Activated CD8-positive, alpha-beta T cell treated with anti-CD3 and anti-CD28 coated beads, Interleukin-2, amount 10 ng/mL, durations not matched to agents 7 days and 5 days (primary cell): ENCODE results near the gene CCZ1B. TPM values are rescaled to one million over a fixed set of nuclear protein-coding genes. Genes with fewer than 3 reads are reported as not detected.
A peak's percentile ranks its signal among the peaks of the same experiment; 100 is the strongest.
"Not testable (repeated sequence)": the region's sequence is repeated elsewhere in the genome, so short reads cannot be mapped to it uniquely, and the experiment has no call there.

Source experiments
- ATAC-seq: fragments of 150-1000 bp; cut with Tn5 transposase; one replicate; pipeline ENCODE4 v1.10.0; 2021; ENCODE audit warnings: moderate library complexity
- CTCF ChIA-PET: fragments of 350-600 bp; sonication (Branson Sonifier 250); formaldehyde crosslinking; loops from one replicate; lab custom pipeline; 2021; ENCODE audit warnings: antibody characterized with exemption; lab: Charles Lee
- POLR2A ChIA-PET: fragments of 350-600 bp; sonication (Branson Sonifier 250); formaldehyde crosslinking; loops from one replicate; lab custom pipeline; 2021; ENCODE audit warnings: antibody characterized with exemption; lab: Charles Lee
- DNase-seq: peaks from one replicate; pipeline ENCODE4 v3.0.0-alpha.2; 2020
- H3K27ac Mint-ChIP-seq: one replicate; pipeline ENCODE4 v1.8.0; 2021; ENCODE audit warnings: mild to moderate bottlenecking, mixed read lengths
- H3K27me3 Mint-ChIP-seq: one replicate; pipeline ENCODE4 v1.8.0; 2021; ENCODE audit warnings: low read depth, mixed read lengths
- H3K36me3 Mint-ChIP-seq: one replicate; pipeline ENCODE4 v1.8.0; 2021; ENCODE audit warnings: low read depth, mixed read lengths
- H3K4me1 Mint-ChIP-seq: one replicate; pipeline ENCODE4 v1.8.0; 2021; ENCODE audit warnings: low read depth, mixed read lengths
- H3K4me3 Mint-ChIP-seq: one replicate; pipeline ENCODE4 v1.8.0; 2021; ENCODE audit warnings: mild to moderate bottlenecking, mixed read lengths
- H3K9me3 Mint-ChIP-seq: one replicate; pipeline ENCODE4 v1.8.0; 2022; ENCODE audit warnings: mixed read lengths; ENCODE audit not compliant: insufficient read depth
- total RNA-seq, 2 experiments: library from RNA; stranded (reverse); gene quantifications; one replicate each; pipeline ENCODE4 v1.2.3, GENCODE V29; 2021

The CCZ1B gene
- total RNA-seq, 2 experiments from 2014 or later, result 69.8 to 70.0 TPM

GRCh38 chr7:6827180-6827579 is 1.1 kb upstream of the CCZ1B start:
- CTCF ChIA-PET, ATAC-seq, H3K9me3 Mint-ChIP-seq, POLR2A ChIA-PET, H3K27ac Mint-ChIP-seq, DNase-seq, H3K36me3 Mint-ChIP-seq: not testable (repeated sequence)
- H3K4me1 Mint-ChIP-seq, result peaks cover 13% of the 10 kb centered on the region
- peak overlapping the region; percentile 36 for H3K4me3 Mint-ChIP-seq
- peaks cover 14% of the 10 kb centered on the region for H3K27me3 Mint-ChIP-seq

- peak overlapping the region; percentile 69 for H3K4me3 Mint-ChIP-seq
- H3K27ac Mint-ChIP-seq, result peak overlapping the region; percentile 70
- ATAC-seq, result peak; percentile 64
- H3K27me3 Mint-ChIP-seq, CTCF ChIA-PET, H3K9me3 Mint-ChIP-seq, DNase-seq: not testable (repeated sequence)
- peaks cover 11% of the 10 kb centered on the region for H3K36me3 Mint-ChIP-seq
- POLR2A ChIA-PET, result interaction anchor here (0.6 kb wide), 1 partner anchor 89 kb away, joined by 3 read pairs; no protein-coding TSS in a partner anchor
- H3K4me1 Mint-ChIP-seq, result peaks cover 13% of the 10 kb centered on the region
These were observed 594 bp downstream of the CCZ1B start for GRCh38 chr7:6825236-6826125.

- ATAC-seq, H3K4me3 Mint-ChIP-seq, H3K9me3 Mint-ChIP-seq, DNase-seq, H3K27ac Mint-ChIP-seq, CTCF ChIA-PET, H3K27me3 Mint-ChIP-seq, POLR2A ChIA-PET: not testable (repeated sequence)
- peaks cover 11% of the 10 kb centered on the region for H3K4me1 Mint-ChIP-seq
- peaks cover 17% of the 10 kb centered on the region for H3K36me3 Mint-ChIP-seq
These were observed 4.5 kb downstream of the CCZ1B start for GRCh38 chr7:6821622-6822021.

- H3K9me3 Mint-ChIP-seq, H3K27me3 Mint-ChIP-seq, H3K27ac Mint-ChIP-seq, ATAC-seq, H3K4me1 Mint-ChIP-seq, POLR2A ChIA-PET, CTCF ChIA-PET, DNase-seq, H3K4me3 Mint-ChIP-seq: not testable (repeated sequence)
- H3K36me3 Mint-ChIP-seq, result peaks cover 17% of the 10 kb centered on the region
These were observed 10.6 kb downstream of the CCZ1B start for GRCh38 chr7:6815470-6815869.

GRCh38 chr7:6813011-6813410 is 13.1 kb downstream of the CCZ1B start:
- H3K9me3 Mint-ChIP-seq, H3K4me3 Mint-ChIP-seq, DNase-seq, H3K27ac Mint-ChIP-seq, POLR2A ChIA-PET, CTCF ChIA-PET, H3K4me1 Mint-ChIP-seq, ATAC-seq, H3K27me3 Mint-ChIP-seq: not testable (repeated sequence)
- H3K36me3 Mint-ChIP-seq, result peaks cover 14% of the 10 kb centered on the region

GRCh38 chr7:6807959-6808358 is 18.1 kb downstream of the CCZ1B start:
- CTCF ChIA-PET, H3K27me3 Mint-ChIP-seq, H3K27ac Mint-ChIP-seq, H3K4me1 Mint-ChIP-seq, POLR2A ChIA-PET, H3K9me3 Mint-ChIP-seq, H3K4me3 Mint-ChIP-seq, H3K36me3 Mint-ChIP-seq, ATAC-seq, DNase-seq: not testable (repeated sequence)

- DNase-seq, H3K27me3 Mint-ChIP-seq, POLR2A ChIA-PET, H3K36me3 Mint-ChIP-seq, H3K4me1 Mint-ChIP-seq, H3K9me3 Mint-ChIP-seq, H3K27ac Mint-ChIP-seq, CTCF ChIA-PET, H3K4me3 Mint-ChIP-seq, ATAC-seq: not testable (repeated sequence)
These were observed 18.6 kb downstream of the CCZ1B start for GRCh38 chr7:6807393-6807918.

- ATAC-seq, H3K4me1 Mint-ChIP-seq, POLR2A ChIA-PET, DNase-seq, H3K36me3 Mint-ChIP-seq, H3K4me3 Mint-ChIP-seq, H3K27ac Mint-ChIP-seq, CTCF ChIA-PET, H3K27me3 Mint-ChIP-seq, H3K9me3 Mint-ChIP-seq: not testable (repeated sequence)
These were observed 25.7 kb downstream of the CCZ1B start for GRCh38 chr7:6800331-6800730.

GRCh38 chr7:6799887-6800286 is 26.2 kb downstream of the CCZ1B start:
- H3K9me3 Mint-ChIP-seq, H3K27ac Mint-ChIP-seq, H3K27me3 Mint-ChIP-seq, H3K36me3 Mint-ChIP-seq, H3K4me1 Mint-ChIP-seq, H3K4me3 Mint-ChIP-seq, ATAC-seq, DNase-seq, CTCF ChIA-PET, POLR2A ChIA-PET: not testable (repeated sequence)

GRCh38 chr7:6798047-6798446 is 28.0 kb downstream of the CCZ1B start:
- H3K9me3 Mint-ChIP-seq, H3K27ac Mint-ChIP-seq, H3K4me3 Mint-ChIP-seq, H3K27me3 Mint-ChIP-seq, POLR2A ChIA-PET, H3K4me1 Mint-ChIP-seq, DNase-seq, CTCF ChIA-PET, ATAC-seq, H3K36me3 Mint-ChIP-seq: not testable (repeated sequence)

GRCh38 chr7:6797218-6797617 is 28.9 kb downstream of the CCZ1B start:
- H3K27ac Mint-ChIP-seq, DNase-seq, POLR2A ChIA-PET, ATAC-seq, H3K36me3 Mint-ChIP-seq, H3K9me3 Mint-ChIP-seq, H3K4me3 Mint-ChIP-seq, H3K4me1 Mint-ChIP-seq, CTCF ChIA-PET, H3K27me3 Mint-ChIP-seq: not testable (repeated sequence)

GRCh38 chr7:6794276-6794675 is 31.8 kb downstream of the CCZ1B start:
- CTCF ChIA-PET, H3K27me3 Mint-ChIP-seq, ATAC-seq: not testable (repeated sequence)

More at GRCh38 chr7:6794276-6794675, 31.8 kb downstream of the CCZ1B start:
- H3K4me3 Mint-ChIP-seq, DNase-seq, H3K36me3 Mint-ChIP-seq, H3K27ac Mint-ChIP-seq, POLR2A ChIA-PET, H3K4me1 Mint-ChIP-seq, H3K9me3 Mint-ChIP-seq: not testable (repeated sequence)
